ENCODE measurements around the gene TTLL6.

Gene TTLL6

GRCh38 chr17:48776602-48777001, 40.4 kb downstream of the TTLL6 start:
- no peak for DNase-seq
- TF ChIP-seq, protein P1, sequence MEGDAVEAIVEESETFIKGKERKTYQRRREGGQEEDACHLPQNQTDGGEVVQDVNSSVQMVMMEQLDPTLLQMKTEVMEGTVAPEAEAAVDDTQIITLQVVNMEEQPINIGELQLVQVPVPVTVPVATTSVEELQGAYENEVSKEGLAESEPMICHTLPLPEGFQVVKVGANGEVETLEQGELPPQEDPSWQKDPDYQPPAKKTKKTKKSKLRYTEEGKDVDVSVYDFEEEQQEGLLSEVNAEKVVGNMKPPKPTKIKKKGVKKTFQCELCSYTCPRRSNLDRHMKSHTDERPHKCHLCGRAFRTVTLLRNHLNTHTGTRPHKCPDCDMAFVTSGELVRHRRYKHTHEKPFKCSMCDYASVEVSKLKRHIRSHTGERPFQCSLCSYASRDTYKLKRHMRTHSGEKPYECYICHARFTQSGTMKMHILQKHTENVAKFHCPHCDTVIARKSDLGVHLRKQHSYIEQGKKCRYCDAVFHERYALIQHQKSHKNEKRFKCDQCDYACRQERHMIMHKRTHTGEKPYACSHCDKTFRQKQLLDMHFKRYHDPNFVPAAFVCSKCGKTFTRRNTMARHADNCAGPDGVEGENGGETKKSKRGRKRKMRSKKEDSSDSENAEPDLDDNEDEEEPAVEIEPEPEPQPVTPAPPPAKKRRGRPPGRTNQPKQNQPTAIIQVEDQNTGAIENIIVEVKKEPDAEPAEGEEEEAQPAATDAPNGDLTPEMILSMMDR (IDR thresholded peaks at IDR 0.05; ENCODE audit: low read depth, low read length): no peak
- Histone ChIP-seq H3K27me3 (ENCODE audit: insufficient read depth, low read depth, severe bottlenecking) (peaks cover 68% of the 10 kb centered on the region), H3K4me3 (ENCODE audit: low read depth, low read length) (no peak overlapping the region), H3K36me3 (no peaks in the 10 kb centered on the region), H3K27ac (no peak overlapping the region), H3K9me3 (ENCODE audit: severe bottlenecking) (peaks cover 10% of the 10 kb centered on the region)

DNA sequence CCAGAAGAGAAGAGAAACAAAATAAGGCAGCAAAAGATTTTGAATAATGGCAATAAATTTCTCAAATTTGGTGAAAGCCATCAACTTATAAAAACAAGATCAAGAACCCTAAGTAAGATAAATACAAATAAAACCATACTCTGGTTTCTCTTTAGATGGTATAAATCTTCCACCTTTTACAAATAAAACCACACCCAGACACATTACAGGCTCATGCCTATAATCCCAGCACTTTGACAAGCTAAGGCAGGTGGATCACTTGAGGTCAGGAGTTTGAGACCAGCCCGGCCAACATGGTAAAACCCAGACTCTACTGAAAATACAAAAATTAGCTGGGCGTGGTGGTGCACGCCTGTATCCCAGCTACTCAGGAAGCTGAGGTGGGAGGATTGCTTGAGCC, 43.8 kb downstream of the TTLL6 start:
- Histone ChIP-seq H3K9me3 (ENCODE audit: severe bottlenecking) (peaks cover 10% of the 10 kb centered on the region), H3K36me3 (no peaks in the 10 kb centered on the region), H3K27me3 (ENCODE audit: insufficient read depth, low read depth, severe bottlenecking) (peaks cover 82% of the 10 kb centered on the region), H3K27ac (no peak overlapping the region), H3K4me3 (ENCODE audit: low read depth, low read length) (no peak overlapping the region)
- TF ChIP-seq, protein P1 (IDR thresholded peaks at IDR 0.05; ENCODE audit: low read depth, low read length): no peak
- no peak for DNase-seq

DNA sequence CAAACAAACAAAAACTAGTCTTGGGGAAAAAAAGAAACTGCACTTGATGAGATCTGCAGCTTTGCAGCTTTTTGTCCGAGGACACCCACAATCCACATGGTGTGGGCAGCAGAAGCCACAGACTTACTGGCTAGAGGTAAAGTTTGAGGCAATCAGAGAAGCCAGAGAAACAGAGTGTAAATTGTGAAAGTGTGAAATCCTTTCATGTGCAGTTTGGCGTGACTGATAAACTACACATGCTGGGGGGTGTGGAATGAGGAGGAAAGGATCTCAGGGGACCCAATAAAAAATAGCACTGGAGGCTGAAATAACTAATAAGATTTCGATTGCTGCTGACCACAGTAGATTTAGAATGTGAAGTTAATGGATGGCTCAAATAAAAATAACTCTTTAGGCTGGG, 46.1 kb downstream of the TTLL6 start:
- H3K27me3 ChIP-seq (ENCODE audit: insufficient read depth, low read depth, severe bottlenecking): peaks cover 86% of the 10 kb centered on the region
- H3K27ac ChIP-seq: no peak overlapping the region
- peaks cover 7% of the 10 kb centered on the region for H3K9me3 ChIP-seq (ENCODE audit: severe bottlenecking)
- TF ChIP-seq, protein P1 (IDR thresholded peaks at IDR 0.05; ENCODE audit: low read depth, low read length): no peak
- no peak for DNase-seq
- H3K36me3 ChIP-seq: no peaks in the 10 kb centered on the region
- H3K4me3 ChIP-seq (ENCODE audit: low read depth, low read length): no peak overlapping the region

DNA sequence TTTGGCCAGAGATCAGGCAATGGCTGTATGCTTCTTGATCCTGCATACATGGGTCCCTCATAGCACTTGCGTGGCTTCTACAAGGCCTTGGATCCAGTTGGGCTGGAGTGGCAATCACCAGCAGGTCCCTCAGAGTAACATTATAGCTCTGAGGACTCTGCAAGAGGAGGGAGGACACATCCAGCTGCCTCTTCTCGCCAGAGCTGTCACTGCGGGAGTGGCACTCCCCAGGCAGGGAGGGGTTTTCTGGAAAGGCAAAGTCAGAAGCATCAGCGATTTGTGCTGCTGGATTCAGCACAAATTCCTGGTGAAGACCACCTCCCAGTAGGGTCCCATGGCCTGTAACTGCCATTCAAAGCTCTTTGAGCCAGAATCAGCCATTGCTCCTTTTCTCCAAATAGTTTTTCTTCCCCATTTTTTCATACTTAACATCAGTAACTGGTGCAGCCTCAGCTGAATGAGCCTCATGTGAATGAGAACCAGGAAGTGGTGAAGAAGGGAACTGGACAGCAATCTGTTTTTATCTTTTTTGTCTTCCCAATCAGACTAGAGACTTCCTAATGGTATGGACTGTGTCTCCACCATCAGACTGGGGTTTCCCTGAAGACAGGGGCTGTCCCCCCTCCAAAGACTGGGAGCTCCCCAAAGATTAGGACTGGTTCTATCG, 47.9 kb downstream of the TTLL6 start:
- Histone ChIP-seq H3K9me3 (ENCODE audit: severe bottlenecking) (no peaks in the 10 kb centered on the region), H3K4me3 (ENCODE audit: low read depth, low read length) (no peak overlapping the region), H3K27ac (no peak overlapping the region), H3K36me3 (no peaks in the 10 kb centered on the region), H3K27me3 (ENCODE audit: insufficient read depth, low read depth, severe bottlenecking) (peaks cover 96% of the 10 kb centered on the region)
- no peak for DNase-seq
- TF ChIP-seq, protein P1 (IDR thresholded peaks at IDR 0.05; ENCODE audit: low read depth, low read length): no peak

DNA sequence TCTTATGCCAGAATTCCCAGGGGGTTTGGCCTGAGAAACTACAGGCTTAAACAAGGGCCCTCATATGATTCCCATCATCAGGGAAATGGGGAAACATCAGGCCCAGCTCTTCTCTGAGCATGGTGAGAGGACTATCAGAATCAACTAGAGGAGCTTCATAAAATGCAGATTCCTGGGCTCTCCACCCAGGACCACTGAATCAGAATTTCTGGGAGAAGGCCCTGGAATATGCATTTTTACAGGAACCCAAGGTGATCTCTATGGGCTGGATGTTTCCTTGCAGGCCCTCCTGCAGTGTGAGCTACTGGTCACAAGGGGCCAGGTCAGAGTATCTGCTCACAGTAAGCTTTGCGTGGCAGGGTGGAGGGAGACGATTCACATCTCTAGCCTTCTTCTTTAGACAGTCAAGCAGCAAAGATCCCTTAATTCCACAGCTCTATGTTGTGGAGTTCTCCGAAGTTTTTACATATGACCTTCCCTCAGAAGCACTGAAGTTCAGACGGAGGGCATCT, 49.7 kb downstream of the TTLL6 start:
- TF ChIP-seq, protein P1 (IDR thresholded peaks at IDR 0.05; ENCODE audit: low read depth, low read length): 0 out of 2 replicates have a peak, but pooled peaks have one; percentile 15
- Histone ChIP-seq H3K27me3 (ENCODE audit: insufficient read depth, low read depth, severe bottlenecking) (peaks cover 100% of the 10 kb centered on the region), H3K27ac (no peak overlapping the region), H3K36me3 (no peaks in the 10 kb centered on the region), H3K9me3 (ENCODE audit: severe bottlenecking) (no peaks in the 10 kb centered on the region), H3K4me3 (ENCODE audit: low read depth, low read length) (no peak overlapping the region)
- no peak for DNase-seq

DNA sequence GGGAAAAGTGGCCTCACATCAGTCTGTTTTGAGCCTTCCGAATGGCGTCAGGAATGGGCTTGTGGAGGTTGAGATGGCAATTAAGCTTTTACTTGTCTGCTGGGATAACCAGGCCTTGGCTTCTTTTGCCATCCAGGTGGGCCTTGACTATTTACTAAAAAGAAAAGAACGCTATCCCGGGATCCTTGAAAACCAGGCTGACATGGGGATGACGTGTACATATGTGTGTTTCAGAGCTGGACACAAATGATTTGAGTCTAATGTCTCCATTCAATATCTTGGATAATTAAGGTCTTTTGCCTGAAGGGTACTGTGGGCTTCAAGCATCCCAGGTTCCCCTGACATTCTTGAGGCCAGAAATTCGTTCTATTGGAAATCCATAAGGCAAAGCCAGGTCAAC, 55.9 kb downstream of the TTLL6 start:
- no peak for DNase-seq
- Histone ChIP-seq H3K9me3 (ENCODE audit: severe bottlenecking) (peaks cover 5% of the 10 kb centered on the region), H3K4me3 (ENCODE audit: low read depth, low read length) (no peak overlapping the region), H3K27me3 (ENCODE audit: insufficient read depth, low read depth, severe bottlenecking) (peaks cover 100% of the 10 kb centered on the region), H3K27ac (no peak overlapping the region), H3K36me3 (no peaks in the 10 kb centered on the region)
- TF ChIP-seq, protein P1 (IDR thresholded peaks at IDR 0.05; ENCODE audit: low read depth, low read length): no peak
